Measurements from ENCODE around the gene KNTC1.

The KNTC1 gene

GRCh38 chr12:122513660-122514059, 13.4 kb upstream of the KNTC1 start:
- Histone ChIP-seq H3K4me3 (ENCODE audit: low read depth in 1 of 2, low read length in 2 of 2) (no peak overlapping the region), H3K36me3 (ENCODE audit: control insufficient read depth in 1 of 2, insufficient read depth in 2 of 2, low read length in 2 of 2) (peaks cover 74 to 92% of the 10 kb centered on the region in 2 donors), H3K27me3 (ENCODE audit: low read depth, low read length) (no peaks in the 10 kb centered on the region), H3K9me3 (ENCODE audit: control insufficient read depth in 1 of 2, low read length in 2 of 2) (no peaks in the 10 kb centered on the region), H3K27ac (ENCODE audit: low read length) (no peak overlapping the region), H3K4me1 (ENCODE audit: control insufficient read depth in 1 of 2, insufficient read depth in 2 of 2, low read length in 2 of 2) (no peaks in the 10 kb centered on the region)

GRCh38 chr12:122515275-122515674, 11.8 kb upstream of the KNTC1 start:
- Histone ChIP-seq H3K27me3 (ENCODE audit: low read depth, low read length) (no peaks in the 10 kb centered on the region), H3K9me3 (ENCODE audit: control insufficient read depth in 1 of 2, low read length in 2 of 2) (no peaks in the 10 kb centered on the region), H3K4me1 (ENCODE audit: control insufficient read depth in 1 of 2, insufficient read depth in 2 of 2, low read length in 2 of 2) (no peaks in the 10 kb centered on the region), H3K27ac (ENCODE audit: low read length) (no peak overlapping the region), H3K36me3 (ENCODE audit: control insufficient read depth in 1 of 2, insufficient read depth in 2 of 2, low read length in 2 of 2) (peaks cover 80 to 91% of the 10 kb centered on the region in 2 donors), H3K4me3 (ENCODE audit: low read depth in 1 of 2, low read length in 2 of 2) (no peak overlapping the region)

- Histone ChIP-seq H3K9me3 (ENCODE audit: control insufficient read depth in 1 of 2, low read length in 2 of 2) (no peaks in the 10 kb centered on the region), H3K27ac (ENCODE audit: low read length) (no peak overlapping the region), H3K4me1 (ENCODE audit: control insufficient read depth in 1 of 2, insufficient read depth in 2 of 2, low read length in 2 of 2) (peaks cover 0 to 5% of the 10 kb centered on the region in 2 donors), H3K36me3 (ENCODE audit: control insufficient read depth in 1 of 2, insufficient read depth in 2 of 2, low read length in 2 of 2) (peaks cover 83 to 89% of the 10 kb centered on the region in 2 donors), H3K4me3 (ENCODE audit: low read depth in 1 of 2, low read length in 2 of 2) (no peak overlapping the region), H3K27me3 (ENCODE audit: low read depth, low read length) (no peaks in the 10 kb centered on the region)
Measured at GRCh38 chr12:122516544-122517361, 10.3 kb upstream of the KNTC1 start.

- H3K36me3 ChIP-seq (ENCODE audit: control insufficient read depth in 1 of 2, insufficient read depth in 2 of 2, low read length in 2 of 2): peaks cover 83 to 84% of the 10 kb centered on the region in 2 donors
Measured at GRCh38 chr12:122517877-122518276, 9.2 kb upstream of the KNTC1 start.

GRCh38 chr12:122518908-122519307, 8.1 kb upstream of the KNTC1 start:
- Histone ChIP-seq H3K27me3 (ENCODE audit: low read depth, low read length) (no peaks in the 10 kb centered on the region), H3K4me3 (ENCODE audit: low read depth in 1 of 2, low read length in 2 of 2) (no peak overlapping the region), H3K27ac (ENCODE audit: low read length) (no peak overlapping the region), H3K9me3 (ENCODE audit: control insufficient read depth in 1 of 2, low read length in 2 of 2) (no peaks in the 10 kb centered on the region), H3K4me1 (ENCODE audit: control insufficient read depth in 1 of 2, insufficient read depth in 2 of 2, low read length in 2 of 2) (peaks cover 0 to 26% of the 10 kb centered on the region in 2 donors), H3K36me3 (ENCODE audit: control insufficient read depth in 1 of 2, insufficient read depth in 2 of 2, low read length in 2 of 2) (peaks cover 76 to 77% of the 10 kb centered on the region in 2 donors)

More at GRCh38 chr12:122517877-122518276, 9.2 kb upstream of the KNTC1 start:
- Histone ChIP-seq H3K27ac (ENCODE audit: low read length) (no peak overlapping the region), H3K4me3 (ENCODE audit: low read depth in 1 of 2, low read length in 2 of 2) (no peak overlapping the region), H3K4me1 (ENCODE audit: control insufficient read depth in 1 of 2, insufficient read depth in 2 of 2, low read length in 2 of 2) (peaks cover 0 to 16% of the 10 kb centered on the region in 2 donors), H3K27me3 (ENCODE audit: low read depth, low read length) (no peaks in the 10 kb centered on the region), H3K9me3 (ENCODE audit: control insufficient read depth in 1 of 2, low read length in 2 of 2) (no peaks in the 10 kb centered on the region)

- H3K4me1 ChIP-seq (ENCODE audit: control insufficient read depth in 1 of 2, insufficient read depth in 2 of 2, low read length in 2 of 2): peaks cover 0 to 30% of the 10 kb centered on the region in 2 donors
- H3K27me3 ChIP-seq (ENCODE audit: low read depth, low read length): no peaks in the 10 kb centered on the region
- peaks cover 73 to 77% of the 10 kb centered on the region in 2 donors for H3K36me3 ChIP-seq (ENCODE audit: control insufficient read depth in 1 of 2, insufficient read depth in 2 of 2, low read length in 2 of 2)
- H3K27ac ChIP-seq (ENCODE audit: low read length): no peak overlapping the region
- no peak overlapping the region for H3K4me3 ChIP-seq (ENCODE audit: low read depth in 1 of 2, low read length in 2 of 2)
- H3K9me3 ChIP-seq (ENCODE audit: control insufficient read depth in 1 of 2, low read length in 2 of 2): no peaks in the 10 kb centered on the region
Measured at GRCh38 chr12:122519418-122519817, 7.6 kb upstream of the KNTC1 start.

- peaks cover 0 to 35% of the 10 kb centered on the region in 2 donors for H3K4me1 ChIP-seq (ENCODE audit: control insufficient read depth in 1 of 2, insufficient read depth in 2 of 2, low read length in 2 of 2)
- H3K27me3 ChIP-seq (ENCODE audit: low read depth, low read length): no peaks in the 10 kb centered on the region
- H3K27ac ChIP-seq (ENCODE audit: low read length): no peak overlapping the region
- no peaks in the 10 kb centered on the region for H3K9me3 ChIP-seq (ENCODE audit: control insufficient read depth in 1 of 2, low read length in 2 of 2)
- no peak overlapping the region for H3K4me3 ChIP-seq (ENCODE audit: low read depth in 1 of 2, low read length in 2 of 2)
- peaks cover 61 to 68% of the 10 kb centered on the region in 2 donors for H3K36me3 ChIP-seq (ENCODE audit: control insufficient read depth in 1 of 2, insufficient read depth in 2 of 2, low read length in 2 of 2)
Measured at GRCh38 chr12:122520676-122521075, 6.4 kb upstream of the KNTC1 start.

- Histone ChIP-seq H3K36me3 (ENCODE audit: control insufficient read depth in 1 of 2, insufficient read depth in 2 of 2, low read length in 2 of 2) (peaks cover 43 to 45% of the 10 kb centered on the region in 2 donors), H3K4me1 (ENCODE audit: control insufficient read depth in 1 of 2, insufficient read depth in 2 of 2, low read length in 2 of 2) (peaks cover 8 to 45% of the 10 kb centered on the region in 2 donors), H3K27me3 (ENCODE audit: low read depth, low read length) (no peaks in the 10 kb centered on the region), H3K4me3 (ENCODE audit: low read depth in 1 of 2, low read length in 2 of 2) (peak overlapping the region; percentile 56 to 87), H3K27ac (ENCODE audit: low read length) (no peak overlapping the region), H3K9me3 (ENCODE audit: control insufficient read depth in 1 of 2, low read length in 2 of 2) (no peaks in the 10 kb centered on the region)
Measured at GRCh38 chr12:122523280-122523679, 3.8 kb upstream of the KNTC1 start.

- Histone ChIP-seq H3K4me1 (ENCODE audit: control insufficient read depth in 1 of 2, insufficient read depth in 2 of 2, low read length in 2 of 2) (peaks cover 8 to 47% of the 10 kb centered on the region in 2 donors), H3K9me3 (ENCODE audit: control insufficient read depth in 1 of 2, low read length in 2 of 2) (no peaks in the 10 kb centered on the region), H3K27me3 (ENCODE audit: low read depth, low read length) (no peaks in the 10 kb centered on the region), H3K27ac (ENCODE audit: low read length) (peak overlapping the region; percentile 28), H3K4me3 (ENCODE audit: low read depth in 1 of 2, low read length in 2 of 2) (peak overlapping the region; percentile 56 to 87), H3K36me3 (ENCODE audit: control insufficient read depth in 1 of 2, insufficient read depth in 2 of 2, low read length in 2 of 2) (peaks cover 36 to 37% of the 10 kb centered on the region in 2 donors)
Measured at GRCh38 chr12:122523846-122524718, 3.0 kb upstream of the KNTC1 start.

GRCh38 chr12:122527478-122527944, 462 bp downstream of the KNTC1 start:
- Histone ChIP-seq H3K36me3 (ENCODE audit: control insufficient read depth in 1 of 2, insufficient read depth in 2 of 2, low read length in 2 of 2) (peaks cover 4 to 12% of the 10 kb centered on the region in 2 donors), H3K27me3 (ENCODE audit: low read depth, low read length) (no peaks in the 10 kb centered on the region), H3K27ac (ENCODE audit: low read length) (peak overlapping the region; percentile 17), H3K4me3 (ENCODE audit: low read depth in 1 of 2, low read length in 2 of 2) (peak overlapping the region; percentile 87 to 91), H3K4me1 (ENCODE audit: control insufficient read depth in 1 of 2, insufficient read depth in 2 of 2, low read length in 2 of 2) (peaks cover 8 to 35% of the 10 kb centered on the region in 2 donors), H3K9me3 (ENCODE audit: control insufficient read depth in 1 of 2, low read length in 2 of 2) (no peaks in the 10 kb centered on the region)

GRCh38 chr12:122528582-122528981, 1.5 kb downstream of the KNTC1 start:
- Histone ChIP-seq H3K4me1 (ENCODE audit: control insufficient read depth in 1 of 2, insufficient read depth in 2 of 2, low read length in 2 of 2) (peaks cover 8 to 25% of the 10 kb centered on the region in 2 donors), H3K27ac (ENCODE audit: low read length) (no peak overlapping the region), H3K4me3 (ENCODE audit: low read depth in 1 of 2, low read length in 2 of 2) (no peak overlapping the region)

More at GRCh38 chr12:122528582-122528981, 1.5 kb downstream of the KNTC1 start:
- Histone ChIP-seq H3K27me3 (ENCODE audit: low read depth, low read length) (no peaks in the 10 kb centered on the region), H3K36me3 (ENCODE audit: control insufficient read depth in 1 of 2, insufficient read depth in 2 of 2, low read length in 2 of 2) (peaks cover 4 to 12% of the 10 kb centered on the region in 2 donors), H3K9me3 (ENCODE audit: control insufficient read depth in 1 of 2, low read length in 2 of 2) (no peaks in the 10 kb centered on the region)
